GM12872 (cell line): Measurements from ENCODE around the gene PARP16.

Source experiments
- CTCF ChIP-seq: IDR thresholded peaks from 3 replicates; pipeline ENCODE4 v1.5.1; 2011; ENCODE audit warnings: low read depth, mild to moderate bottlenecking, low read length, moderate library complexity; ENCODE audit not compliant: insufficient read depth

The PARP16 gene

GRCh38 chr15:65309882-65310418 is 23.3 kb upstream of the PARP16 start:
- no peak for TF ChIP-seq CTCF

GRCh38 chr15:65307978-65308377 is 21.3 kb upstream of the PARP16 start:
- no peak for TF ChIP-seq CTCF

GRCh38 chr15:65306551-65306950 is 19.9 kb upstream of the PARP16 start:
- TF ChIP-seq CTCF: no peak

- TF ChIP-seq CTCF: no peak
Measured at GRCh38 chr15:65305776-65306175, 19.1 kb upstream of the PARP16 start.

- no peak for TF ChIP-seq CTCF
Measured at GRCh38 chr15:65305150-65305758, 18.6 kb upstream of the PARP16 start.

GRCh38 chr15:65304381-65305149 is 17.9 kb upstream of the PARP16 start, which contains the start of gene RNU5B-1:
Gene RNU5B-1 (plus strand): TSS chr15:65304677.
- peak; percentile 85 for TF ChIP-seq CTCF

GRCh38 chr15:65303687-65304380 is 17.2 kb upstream of the PARP16 start:
- TF ChIP-seq CTCF: no peak
